Stimulated activated naive B cell treated with anti-CD40 and anti-IgM and Interleukin-4, amounts not matched to agents 10 μg/mL and 1 μg/mL and 100 μg/mL, for 72 hours (primary cell): Measurements from ENCODE around the gene ATP1B3.
"Not testable (repeated sequence)": the region's sequence is repeated elsewhere in the genome, so short reads cannot be mapped to it uniquely, and the experiment has no call there.

ENCODE experiments used
- ATAC-seq, 2 donors: fragments of 150-1000 bp; cut with Tn5 transposase; replicated peaks; 2 replicates each; pipeline ENCODE4 v1.10.0; 2021; ENCODE audit warnings: moderate library complexity in 1 of 2
- DNase-seq: peaks from one replicate; pipeline ENCODE4 v3.0.0; 2021
- H3K27ac Mint-ChIP-seq: one replicate; pipeline ENCODE4 v1.8.0; 2022; ENCODE audit warnings: mild to moderate bottlenecking, mixed read lengths
- H3K27me3 Mint-ChIP-seq, 2 donors: one replicate each; pipeline ENCODE4 v1.8.0; 2022; ENCODE audit warnings: mixed read lengths in 2 of 2
- H3K36me3 Mint-ChIP-seq, 2 donors: one replicate each; pipeline ENCODE4 v1.8.0; 2022; ENCODE audit warnings: mixed read lengths in 2 of 2, mild to moderate bottlenecking in 1 of 2
- H3K4me1 Mint-ChIP-seq, 2 donors: one replicate each; pipeline ENCODE4 v1.8.0; 2022; ENCODE audit warnings: mixed read lengths in 2 of 2, mild to moderate bottlenecking in 1 of 2
- H3K4me3 Mint-ChIP-seq, 2 donors: one replicate each; pipeline ENCODE4 v1.8.0; 2022; ENCODE audit warnings: mild to moderate bottlenecking in 2 of 2, mixed read lengths in 2 of 2, moderate library complexity in 1 of 2
- H3K9me3 Mint-ChIP-seq, 2 donors: one replicate each; pipeline ENCODE4 v1.8.0; 2022; ENCODE audit warnings: mixed read lengths in 2 of 2, mild to moderate bottlenecking in 1 of 2

The ATP1B3 gene

DNA sequence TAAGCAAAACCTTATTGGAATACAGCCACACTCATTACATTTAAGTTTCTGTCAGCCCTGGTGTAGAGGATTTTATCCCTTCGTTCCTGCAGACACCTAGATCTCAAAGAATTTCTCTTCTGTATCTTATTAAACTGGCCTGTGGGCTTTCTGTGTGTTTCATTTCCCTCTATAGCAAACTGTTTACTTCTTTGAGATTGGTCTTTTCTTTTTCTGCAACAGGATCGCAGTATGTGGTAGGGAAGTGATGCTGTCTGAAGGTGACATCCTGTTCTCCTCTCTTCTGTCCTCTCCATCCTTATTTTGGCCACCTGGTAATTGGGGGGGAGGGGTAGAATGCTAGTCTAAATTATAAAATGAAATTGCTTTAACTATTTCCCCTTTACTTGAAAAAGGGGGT, 25.5 kb downstream of the ATP1B3 start:
- no peak overlapping the region for H3K4me3 Mint-ChIP-seq
- H3K27me3 Mint-ChIP-seq: no peaks in the 10 kb centered on the region
- peaks cover 7 to 21% of the 10 kb centered on the region in 2 donors for H3K4me1 Mint-ChIP-seq
- H3K9me3 Mint-ChIP-seq: peaks cover 8% of the 10 kb centered on the region in 2 donors
- H3K27ac Mint-ChIP-seq: no peak overlapping the region
- peaks cover 32 to 51% of the 10 kb centered on the region in 2 donors for H3K36me3 Mint-ChIP-seq
- no peak for DNase-seq
- peak; percentile 22 to 65 for ATAC-seq

DNA sequence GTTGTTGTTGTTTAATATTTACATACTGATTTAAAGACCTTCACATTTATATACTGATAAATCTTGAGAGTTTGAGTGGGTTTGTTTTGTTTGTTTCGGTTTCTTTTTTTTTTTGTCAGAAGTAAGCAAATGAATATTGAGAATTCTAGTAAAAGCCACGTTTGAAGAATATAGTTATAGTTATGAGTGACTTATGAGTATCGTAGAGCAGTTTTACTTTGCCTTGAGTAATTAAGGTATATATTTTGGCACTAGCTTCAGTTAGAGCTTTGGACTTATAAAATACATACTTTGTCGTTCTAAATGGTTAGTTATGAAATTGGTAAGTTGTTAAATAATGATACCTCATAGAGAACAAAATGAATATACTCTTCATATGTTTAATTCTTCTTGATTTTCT, 27.8 kb downstream of the ATP1B3 start:
- Mint-ChIP-seq H3K27me3 (no peaks in the 10 kb centered on the region), H3K4me1 (peaks cover 7 to 21% of the 10 kb centered on the region in 2 donors), H3K27ac (no peak overlapping the region), H3K36me3 (peaks cover 32 to 51% of the 10 kb centered on the region in 2 donors), H3K9me3 (peaks cover 6 to 8% of the 10 kb centered on the region in 2 donors), H3K4me3 (no peak overlapping the region)
- ATAC-seq: no peak
- no peak for DNase-seq

DNA sequence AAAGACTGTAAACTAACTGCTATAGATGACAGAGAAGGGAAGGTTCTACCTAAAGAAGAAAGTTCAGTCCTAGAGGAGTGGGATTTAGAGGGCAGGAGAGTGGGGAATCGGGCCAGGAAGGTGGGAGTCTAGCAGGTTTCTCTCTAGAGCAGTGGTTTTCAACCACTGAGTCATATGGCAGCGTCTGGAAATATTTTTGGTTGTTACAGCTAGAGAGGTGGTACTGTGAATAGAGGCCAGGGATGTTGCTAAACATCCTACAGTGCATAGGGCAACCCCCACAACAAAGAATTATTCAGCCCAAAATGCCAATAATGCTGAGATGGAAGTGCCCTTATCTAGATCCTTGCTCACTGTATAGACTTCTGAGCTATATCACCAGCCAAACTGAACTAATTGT, 28.7 kb downstream of the ATP1B3 start:
- DNase-seq (no peak), ATAC-seq (no peak)
- H3K4me1 Mint-ChIP-seq: peaks cover 7 to 20% of the 10 kb centered on the region in 2 donors
- peaks cover 3 to 5% of the 10 kb centered on the region in 2 donors for H3K9me3 Mint-ChIP-seq
- H3K36me3 Mint-ChIP-seq: peaks cover 34 to 52% of the 10 kb centered on the region in 2 donors
- no peak overlapping the region for H3K4me3 Mint-ChIP-seq
- no peaks in the 10 kb centered on the region for H3K27me3 Mint-ChIP-seq
- H3K27ac Mint-ChIP-seq: no peak overlapping the region

DNA sequence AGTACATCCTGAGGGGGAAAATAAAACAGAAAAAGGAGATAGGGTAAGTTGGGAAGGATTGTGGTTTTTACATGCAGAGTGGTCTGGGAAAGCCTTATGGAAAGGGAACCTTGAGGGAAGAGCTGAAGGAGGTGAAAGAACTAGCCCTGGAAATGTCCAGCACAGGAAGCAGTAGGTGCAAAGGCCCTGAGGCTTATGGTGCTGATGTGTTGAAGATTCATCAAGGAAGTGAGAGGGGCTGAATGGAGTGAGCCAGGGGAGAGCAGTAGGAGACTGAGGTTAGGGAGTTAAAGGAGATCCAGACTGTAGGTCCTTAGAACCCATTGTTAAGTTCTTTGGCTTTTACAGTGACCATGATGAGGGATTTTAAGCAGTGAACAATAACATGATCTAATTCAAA, 33.0 kb downstream of the ATP1B3 start:
- no peaks in the 10 kb centered on the region for H3K27me3 Mint-ChIP-seq
- no peak overlapping the region for H3K27ac Mint-ChIP-seq
- H3K4me1 Mint-ChIP-seq: peaks cover 2 to 5% of the 10 kb centered on the region in 2 donors
- H3K36me3 Mint-ChIP-seq: peaks cover 48 to 67% of the 10 kb centered on the region in 2 donors
- H3K4me3 Mint-ChIP-seq: no peak overlapping the region
- H3K9me3 Mint-ChIP-seq: peaks cover 2 to 7% of the 10 kb centered on the region in 2 donors
- no peak for DNase-seq
- ATAC-seq: no peak

GRCh38 chr3:141909986-141910385, 33.5 kb downstream of the ATP1B3 start:
- not testable (repeated sequence) for H3K9me3 Mint-ChIP-seq, ATAC-seq, H3K4me1 Mint-ChIP-seq, H3K27me3 Mint-ChIP-seq, H3K4me3 Mint-ChIP-seq, DNase-seq, H3K27ac Mint-ChIP-seq
- H3K36me3 Mint-ChIP-seq: peaks cover 45 to 66% of the 10 kb centered on the region in 2 donors

GRCh38 chr3:141913150-141913811, 36.8 kb downstream of the ATP1B3 start:
- Mint-ChIP-seq H3K4me3 (no peak overlapping the region), H3K27ac (no peak overlapping the region), H3K36me3 (peaks cover 49 to 63% of the 10 kb centered on the region in 2 donors), H3K4me1 (peaks cover 2 to 5% of the 10 kb centered on the region in 2 donors), H3K27me3 (no peaks in the 10 kb centered on the region), H3K9me3 (peaks cover 2 to 7% of the 10 kb centered on the region in 2 donors)
- ATAC-seq (peak; percentile 74 to 76), DNase-seq (no peak)

DNA sequence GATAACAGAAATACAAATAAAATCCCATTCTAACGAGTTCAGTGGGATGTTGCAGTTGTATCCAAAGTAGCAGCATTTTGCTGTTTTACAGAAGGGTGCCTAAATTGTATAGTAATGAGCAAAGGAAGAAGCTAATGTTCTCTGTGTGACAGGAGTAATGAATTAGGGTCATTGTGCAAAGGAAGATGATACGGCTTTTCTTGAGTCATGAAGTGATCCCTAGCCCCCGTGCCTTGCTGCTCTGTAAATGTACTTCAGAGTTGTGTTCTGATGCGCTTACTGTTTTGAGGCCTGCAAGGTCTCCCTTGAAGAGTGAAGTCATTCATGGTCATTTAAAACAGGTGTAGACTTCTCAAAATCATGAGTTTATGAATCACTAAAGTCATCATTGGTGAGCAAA, 37.9 kb downstream of the ATP1B3 start:
- Mint-ChIP-seq H3K9me3 (peaks cover 2 to 7% of the 10 kb centered on the region in 2 donors), H3K27me3 (no peaks in the 10 kb centered on the region), H3K36me3 (peaks cover 38 to 55% of the 10 kb centered on the region in 2 donors), H3K4me3 (no peak overlapping the region), H3K27ac (no peak overlapping the region), H3K4me1 (peaks cover 2 to 5% of the 10 kb centered on the region in 2 donors)
- no peak for ATAC-seq
- no peak for DNase-seq

DNA sequence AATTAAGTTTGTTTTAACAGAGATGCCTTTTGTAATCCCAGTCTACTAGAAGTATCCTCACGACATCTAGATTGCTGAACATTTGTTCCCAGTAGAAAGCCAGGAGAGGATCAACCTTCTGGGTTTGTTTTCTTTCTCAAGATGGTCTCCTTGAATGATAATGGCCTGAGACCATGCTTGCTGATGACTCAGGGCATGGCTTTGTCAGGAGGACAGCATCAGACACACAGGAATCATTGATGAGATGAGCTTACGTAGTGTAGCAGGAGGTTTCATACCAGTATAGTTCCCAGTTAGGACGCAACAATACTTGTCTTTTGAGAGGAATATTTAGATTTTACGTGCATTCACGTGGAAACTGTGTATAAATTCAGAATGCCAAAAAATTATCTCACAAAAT, 38.6 kb downstream of the ATP1B3 start:
- no peaks in the 10 kb centered on the region for H3K27me3 Mint-ChIP-seq
- H3K27ac Mint-ChIP-seq: no peak overlapping the region
- ATAC-seq (no peak), DNase-seq (no peak)
- H3K9me3 Mint-ChIP-seq: peaks cover 2 to 7% of the 10 kb centered on the region in 2 donors
- H3K4me1 Mint-ChIP-seq: peaks cover 2 to 5% of the 10 kb centered on the region in 2 donors
- H3K36me3 Mint-ChIP-seq: peaks cover 35 to 49% of the 10 kb centered on the region in 2 donors
- H3K4me3 Mint-ChIP-seq: no peak overlapping the region

DNA sequence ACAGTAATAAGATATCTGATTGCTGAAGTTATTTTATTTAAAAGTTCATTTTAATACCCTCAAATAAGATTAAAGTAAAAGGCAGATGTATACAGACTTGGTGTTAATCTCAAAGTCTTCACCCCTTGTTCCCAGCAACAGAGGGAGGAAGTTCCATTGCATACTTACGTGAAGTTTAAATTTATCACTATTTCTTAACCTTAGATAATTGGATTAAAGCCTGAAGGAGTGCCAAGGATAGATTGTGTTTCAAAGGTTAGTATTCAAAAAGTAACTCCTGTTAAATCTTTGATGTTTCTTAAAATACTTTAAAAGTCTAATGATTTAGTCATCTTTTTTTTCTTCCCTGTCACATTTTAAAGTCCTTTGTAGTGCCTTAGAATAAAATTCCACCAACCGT, 39.3 kb downstream of the ATP1B3 start:
- DNase-seq (no peak), ATAC-seq (no peak)
- Mint-ChIP-seq H3K4me1 (peaks cover 2 to 5% of the 10 kb centered on the region in 2 donors), H3K9me3 (peaks cover 2 to 7% of the 10 kb centered on the region in 2 donors), H3K36me3 (peaks cover 34 to 51% of the 10 kb centered on the region in 2 donors), H3K27ac (no peak overlapping the region), H3K4me3 (no peak overlapping the region), H3K27me3 (no peaks in the 10 kb centered on the region)

DNA sequence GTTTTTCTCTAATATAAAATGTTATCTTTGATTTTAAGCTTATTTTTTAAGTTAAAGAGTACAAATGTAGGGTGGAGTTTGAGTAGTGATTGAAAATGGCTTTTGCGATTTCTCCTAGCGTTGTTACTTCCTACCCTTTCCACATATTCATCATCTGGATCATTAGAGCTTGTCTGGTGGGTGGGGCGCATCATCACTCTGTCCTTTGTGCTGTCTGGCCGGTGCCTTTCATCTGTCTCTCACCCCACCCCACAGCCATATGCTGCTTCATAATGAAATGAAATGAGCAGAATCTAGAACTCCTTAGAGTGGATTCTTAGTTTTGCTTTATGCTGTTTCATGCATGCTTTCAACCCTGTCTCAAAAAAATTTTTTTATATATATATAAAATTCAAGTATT, 44.3 kb downstream of the ATP1B3 start:
- no peak overlapping the region for H3K27ac Mint-ChIP-seq
- peaks cover 35 to 49% of the 10 kb centered on the region in 2 donors for H3K36me3 Mint-ChIP-seq
- H3K9me3 Mint-ChIP-seq: no peaks in the 10 kb centered on the region
- DNase-seq (no peak), ATAC-seq (no peak)
- H3K4me3 Mint-ChIP-seq: no peak overlapping the region
- no peaks in the 10 kb centered on the region for H3K27me3 Mint-ChIP-seq
- no peaks in the 10 kb centered on the region for H3K4me1 Mint-ChIP-seq

DNA sequence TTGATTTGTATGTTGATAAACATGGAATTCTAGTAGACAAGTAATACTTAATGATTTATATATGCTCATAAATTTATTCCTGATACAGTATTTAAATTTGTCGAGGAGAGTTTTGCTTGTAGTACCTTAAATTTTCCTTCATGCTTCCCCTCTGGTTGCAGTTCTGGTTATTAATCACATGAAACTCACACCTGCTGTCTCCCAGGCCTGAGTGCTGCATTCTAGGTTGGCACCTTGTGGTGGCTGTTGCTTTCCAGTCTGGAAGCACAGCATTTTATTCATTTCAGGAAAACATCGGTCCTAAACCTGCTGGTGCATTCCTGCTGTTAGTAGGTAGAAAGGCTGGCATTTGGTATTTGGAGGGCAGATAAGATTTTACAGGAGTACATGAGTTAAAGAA, 44.9 kb downstream of the ATP1B3 start:
- ATAC-seq (no peak), DNase-seq (no peak)
- peaks cover 36 to 49% of the 10 kb centered on the region in 2 donors for H3K36me3 Mint-ChIP-seq
- no peaks in the 10 kb centered on the region for H3K9me3 Mint-ChIP-seq
- H3K27ac Mint-ChIP-seq: no peak overlapping the region
- H3K27me3 Mint-ChIP-seq: no peaks in the 10 kb centered on the region
- H3K4me1 Mint-ChIP-seq: no peaks in the 10 kb centered on the region
- H3K4me3 Mint-ChIP-seq: no peak overlapping the region

GRCh38 chr3:141925677-141926076, 49.2 kb downstream of the ATP1B3 start:
- not testable (repeated sequence) for H3K4me1 Mint-ChIP-seq, DNase-seq, H3K27ac Mint-ChIP-seq, H3K9me3 Mint-ChIP-seq, H3K4me3 Mint-ChIP-seq, ATAC-seq, H3K27me3 Mint-ChIP-seq
- peaks cover 55 to 57% of the 10 kb centered on the region in 2 donors for H3K36me3 Mint-ChIP-seq

GRCh38 chr3:141926929-141927328, 50.5 kb downstream of the ATP1B3 start:
- DNase-seq: no peak
- no peak overlapping the region for H3K27ac Mint-ChIP-seq
- H3K9me3 Mint-ChIP-seq: no peaks in the 10 kb centered on the region
- peaks cover 48 to 50% of the 10 kb centered on the region in 2 donors for H3K36me3 Mint-ChIP-seq
- no peak for ATAC-seq
- H3K27me3 Mint-ChIP-seq: no peaks in the 10 kb centered on the region
- H3K4me1 Mint-ChIP-seq: peaks cover 6 to 8% of the 10 kb centered on the region in 2 donors
- no peak overlapping the region for H3K4me3 Mint-ChIP-seq

DNA sequence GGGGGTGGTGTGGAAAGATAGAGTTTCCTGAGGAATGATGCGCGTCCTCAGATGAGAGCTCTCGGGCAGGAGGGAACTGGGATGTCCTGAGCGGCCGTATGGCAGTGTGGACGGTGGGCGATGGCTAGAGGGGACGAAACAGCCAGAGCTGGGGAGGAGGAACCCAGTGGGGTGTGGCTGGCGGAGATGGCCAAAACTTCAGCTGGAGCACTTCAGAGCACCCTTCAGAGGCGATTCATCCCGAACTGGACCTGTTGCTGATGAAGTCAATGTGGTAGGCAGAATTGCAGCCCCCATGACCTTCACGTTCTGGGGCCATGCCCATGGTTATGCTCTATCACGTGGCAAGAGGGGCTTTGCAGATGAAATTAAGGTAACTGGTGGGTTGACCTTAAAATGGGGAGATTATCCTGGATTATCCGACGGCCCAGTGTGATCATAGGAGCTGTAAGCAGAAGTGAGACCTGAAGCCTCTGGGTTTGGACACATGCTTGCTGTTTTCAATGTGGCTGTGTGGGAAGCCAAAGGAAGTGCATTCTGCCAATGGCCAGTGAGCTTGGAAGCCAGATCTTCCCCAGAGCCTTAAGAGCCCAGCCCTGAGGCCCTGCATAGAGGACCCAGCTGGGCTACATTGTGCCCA, 52.3 kb downstream of the ATP1B3 start:
- DNase-seq (no peak), ATAC-seq (peak in 1 of 2 donors; percentile 29)
- peak overlapping the region; percentile 38 for H3K27ac Mint-ChIP-seq
- H3K9me3 Mint-ChIP-seq: no peaks in the 10 kb centered on the region
- H3K4me3 Mint-ChIP-seq: peak overlapping the region in 1 of 2 donors; percentile 2
- peaks cover 6 to 8% of the 10 kb centered on the region in 2 donors for H3K4me1 Mint-ChIP-seq
- no peaks in the 10 kb centered on the region for H3K27me3 Mint-ChIP-seq
- peaks cover 37 to 38% of the 10 kb centered on the region in 2 donors for H3K36me3 Mint-ChIP-seq
